Left cardiac atrium (tissue), 4 donors: ENCODE data around the gene CAPN13. TPM values are rescaled to one million over a fixed set of nuclear protein-coding genes. Genes with fewer than 3 reads are reported as not detected.

Experiments
- ATAC-seq, 2 donors: fragments of 200-7000 bp; cut with Tn5 transposase; one replicate each; pipeline ENCODE4 v1.9.1; 2020; ENCODE audit warnings: mild to moderate bottlenecking in 2 of 2, moderate library complexity in 2 of 2
- DNase-seq: peaks from one replicate; pipeline ENCODE4 v3.0.0-alpha.2; 2020
- intact Hi-C, 2 donors: fragments of 100-400 bp; cut with DNase I; formaldehyde crosslinking; loops; one replicate each; pipeline versions ENCODE4 v1.14.1 to v1.15.1; 2022 to 2023
- total RNA-seq, 2 donors: library from RNA; stranded (reverse); fragmentation: NEBNext Ultra II Directional; extraction: Animal tissue kit (Norgen Biotek cat#: 25700); gene quantifications; one replicate each; pipeline ENCODE4 v1.2.1, GENCODE V29; 2021
- donor health status: DM: no; HTN: yes; CAD: no.
- donor health status: DM: no; HTN: yes; CAD: no; lungs with severe emphysema.
- donor health status: DM: yes; HTN: yes; CAD: no.
- donor health status: Dilated cardiomyopathy.

CAPN13 gene
- total RNA-seq, 2 donors from 2014 or later, result not detected

DNA sequence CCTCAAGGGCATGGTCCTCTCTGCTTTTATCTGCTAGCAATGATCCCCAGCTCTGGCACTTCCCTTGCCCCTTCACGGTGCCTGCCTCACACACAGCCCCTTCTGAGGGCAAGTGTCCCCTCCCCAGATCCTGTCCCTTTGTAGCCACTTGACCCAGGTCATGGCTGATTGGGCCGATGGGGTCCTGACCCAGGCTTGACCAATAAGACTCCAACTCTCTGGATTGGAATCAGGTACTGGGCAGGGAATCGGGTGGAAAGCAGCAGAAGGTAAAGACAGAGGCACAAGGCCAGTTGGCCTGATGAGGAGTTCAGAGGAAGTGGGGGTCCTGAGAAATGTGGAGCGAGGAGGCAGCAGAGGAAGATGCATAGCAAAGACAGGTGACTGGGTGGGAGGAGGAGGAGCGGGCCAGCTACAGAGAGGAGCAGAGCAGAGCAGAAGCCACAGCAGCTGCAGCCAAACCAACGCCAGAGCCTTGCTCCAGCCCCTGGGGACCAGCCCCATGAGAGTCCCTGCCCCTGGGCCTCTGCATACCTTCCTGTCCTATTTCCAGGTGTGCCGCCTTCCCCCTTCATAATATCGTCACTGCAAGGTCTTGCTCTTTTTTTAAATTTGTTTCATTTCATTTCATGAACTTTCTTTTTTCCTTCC, 39.1 kb downstream of the CAPN13 start:
- intact Hi-C loops, result no loop called here
- DNase-seq (no peak), ATAC-seq (no peak)

DNA sequence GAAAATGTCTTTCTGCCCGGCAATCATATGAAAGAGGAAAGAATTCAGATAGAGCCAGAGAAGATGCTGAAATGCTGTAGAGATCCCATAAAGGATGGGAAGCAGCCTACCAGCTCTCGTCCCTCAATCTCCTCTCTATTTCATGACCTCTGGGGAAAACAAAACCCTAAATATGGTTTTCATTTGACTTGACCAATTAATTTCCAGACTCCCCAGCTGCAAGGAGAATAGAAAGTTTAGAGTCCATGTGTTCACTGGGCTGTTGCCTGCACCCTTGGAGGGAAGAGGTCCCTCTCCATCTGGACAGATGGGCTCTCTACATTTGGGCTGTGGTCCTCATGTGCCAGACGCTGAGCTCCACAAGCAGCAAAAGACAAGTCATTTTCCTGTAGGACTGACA, 40.6 kb downstream of the CAPN13 start:
- no peak for DNase-seq
- ATAC-seq, result no peak
- intact Hi-C loops, result no loop called here

- intact Hi-C loops, result no loop called here
Observed at GRCh38 chr2:30765876-30766470, 41.3 kb downstream of the CAPN13 start.

DNA sequence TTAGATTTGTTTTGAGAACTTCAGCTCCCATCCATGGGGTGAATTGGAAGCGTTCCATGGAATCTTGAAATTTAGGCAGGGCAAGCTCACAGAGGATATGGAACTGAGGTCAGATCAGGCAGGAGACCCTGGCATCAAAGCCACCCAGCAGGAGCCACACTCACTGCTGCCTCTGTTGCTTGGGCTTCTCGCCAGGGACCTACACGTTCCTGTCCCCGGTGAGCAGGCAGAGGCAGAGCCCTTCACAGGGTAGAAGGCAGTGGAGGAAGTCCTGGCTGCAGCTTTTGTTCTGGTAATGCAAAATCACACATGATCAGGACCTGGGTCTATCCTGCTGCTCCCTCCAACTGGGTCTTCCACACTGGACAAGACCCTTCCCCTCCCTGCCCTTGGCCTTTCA, 42.1 kb downstream of the CAPN13 start:
- DNase-seq (no peak), ATAC-seq (no peak)
- intact Hi-C loops, result no loop called here

More at GRCh38 chr2:30765876-30766470, 41.3 kb downstream of the CAPN13 start:
- DNase-seq (no peak), ATAC-seq (no peak)

- DNase-seq (no peak), ATAC-seq (no peak)
- intact Hi-C loops, result no loop called here
Observed at GRCh38 chr2:30764021-30764800, 43.0 kb downstream of the CAPN13 start.

GRCh38 chr2:30763151-30763660, 44.0 kb downstream of the CAPN13 start:
- DNase-seq (no peak), ATAC-seq (no peak)
- intact Hi-C loops, result no loop called here

GRCh38 chr2:30761226-30761625, 46.0 kb downstream of the CAPN13 start:
- DNase-seq (no peak), ATAC-seq (no peak)
- intact Hi-C loops, result no loop called here

DNA sequence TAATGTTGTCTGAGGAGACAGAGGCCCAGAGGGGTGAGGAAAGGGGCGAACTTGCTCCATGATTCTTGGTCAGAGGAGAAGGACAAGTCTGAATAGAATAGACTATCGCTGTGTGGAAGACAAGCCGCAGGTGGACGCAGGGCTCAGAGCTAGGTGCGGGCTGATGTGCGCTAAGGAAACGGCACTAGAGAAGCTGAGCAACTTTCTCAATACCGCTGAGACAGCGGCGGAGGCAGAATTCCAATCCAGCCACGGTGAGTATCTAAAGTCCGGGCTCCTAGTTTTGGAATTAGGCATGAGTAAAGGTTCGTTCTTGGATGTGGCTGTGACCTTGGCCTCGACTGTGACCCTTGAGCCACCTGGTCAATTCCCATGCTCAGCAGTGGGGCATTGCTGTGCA, 47.8 kb downstream of the CAPN13 start:
- DNase-seq, result no peak
- ATAC-seq, result no peak
- intact Hi-C loops, result no loop called here

- DNase-seq, result no peak
- intact Hi-C loops, result no loop called here
- ATAC-seq, result no peak
Observed at GRCh38 chr2:30758191-30758651, 49.0 kb downstream of the CAPN13 start.

DNA sequence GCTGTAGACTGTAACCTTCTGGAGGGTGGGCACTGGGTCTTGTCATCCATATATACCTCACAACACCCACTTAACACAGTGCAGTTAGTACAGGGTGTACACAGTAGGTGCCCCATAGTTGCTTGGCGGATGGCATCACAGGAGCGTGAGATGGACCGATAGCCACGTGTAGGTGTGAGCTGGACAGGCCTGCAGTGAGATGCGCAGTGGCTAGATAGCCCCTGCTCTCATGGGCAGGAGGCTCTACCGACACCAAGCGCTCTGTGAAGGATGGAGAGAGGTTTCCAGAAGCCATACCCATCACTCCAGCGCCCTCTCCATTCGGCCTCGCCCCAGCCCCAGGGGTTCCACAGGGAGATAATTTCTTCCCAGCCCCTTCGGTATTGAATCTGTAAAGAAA, 49.5 kb downstream of the CAPN13 start:
- ATAC-seq (no peak), DNase-seq (no peak)
- intact Hi-C loops, result no loop called here

- ATAC-seq (no peak), DNase-seq (no peak)
- intact Hi-C loops, result no loop called here
Observed at GRCh38 chr2:30756971-30757370, 50.3 kb downstream of the CAPN13 start.

DNA sequence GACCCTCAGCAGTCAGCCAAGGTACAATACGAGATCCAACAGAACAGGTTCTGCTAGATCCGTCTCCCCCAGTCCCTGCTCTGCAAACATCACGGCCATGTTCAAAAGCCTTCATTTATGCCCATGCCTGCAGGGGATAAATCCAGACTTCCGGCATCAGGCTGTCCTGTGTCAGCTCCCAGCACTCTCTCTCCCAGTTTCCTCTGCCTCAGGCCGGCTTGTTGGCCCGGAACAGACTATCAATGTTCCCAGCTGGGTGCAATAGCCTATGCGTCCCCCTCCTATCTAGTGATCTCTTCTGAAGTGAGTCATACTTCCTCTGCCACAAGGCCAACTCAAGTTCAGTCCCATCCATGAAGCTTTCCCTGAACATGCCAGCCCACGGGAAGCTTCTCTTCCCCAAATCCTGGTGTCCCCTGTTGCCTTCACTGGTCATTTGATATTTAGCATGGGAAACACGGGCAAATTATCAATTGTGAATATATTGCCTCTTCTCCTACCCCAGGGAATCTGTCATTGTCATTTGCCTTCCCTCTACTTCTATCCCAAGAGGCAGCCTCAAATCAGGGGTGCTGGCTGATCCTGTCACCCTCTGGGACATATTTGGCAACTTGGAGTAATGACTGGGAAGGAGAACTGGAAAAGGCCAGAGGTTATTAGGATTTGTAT, 51.1 kb downstream of the CAPN13 start:
- intact Hi-C loops, result no loop called here
- DNase-seq, result no peak
- no peak for ATAC-seq

DNA sequence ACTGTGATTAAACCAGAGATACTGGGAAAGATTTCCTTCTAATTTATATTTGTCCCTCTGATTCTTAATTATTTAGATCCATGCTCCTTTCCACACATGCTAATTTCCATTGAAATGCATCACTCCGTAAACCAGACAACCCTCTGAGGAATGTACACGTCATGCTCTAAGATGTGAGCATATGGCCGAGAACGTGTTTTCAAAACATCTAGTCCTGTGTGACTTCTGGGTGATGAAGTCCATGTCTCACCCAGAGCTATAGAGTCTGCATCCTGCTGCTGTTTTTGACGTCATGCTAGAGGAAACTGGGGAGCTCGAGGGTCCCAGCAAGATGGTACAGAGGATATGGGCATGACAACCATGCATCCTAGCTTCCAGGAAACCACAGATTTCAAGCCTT, 53.6 kb downstream of the CAPN13 start:
- intact Hi-C loops, result no loop called here
- DNase-seq (no peak), ATAC-seq (no peak)

DNA sequence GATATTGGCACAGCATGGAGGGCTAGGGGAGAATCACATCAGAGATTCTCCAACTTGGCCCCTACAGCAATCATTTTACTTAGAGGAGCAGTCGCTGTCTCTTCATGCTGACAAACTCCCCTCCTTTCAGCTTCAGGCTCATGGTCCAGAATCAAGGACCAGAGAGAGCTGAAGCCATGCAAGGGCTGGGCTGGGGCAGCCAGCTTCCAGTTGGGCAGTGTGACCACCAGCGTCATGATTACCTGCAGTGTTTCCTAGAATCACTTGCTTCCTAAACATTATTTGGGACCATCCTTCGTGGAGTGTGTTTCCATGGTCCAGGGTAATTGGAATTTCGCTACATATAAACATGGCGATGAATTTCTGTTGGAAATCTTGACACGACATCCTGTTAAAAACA, 54.4 kb downstream of the CAPN13 start:
- DNase-seq, result no peak

GRCh38 chr2:30747206-30747605, 60.0 kb downstream of the CAPN13 start:
- intact Hi-C loops, result no loop called here
- ATAC-seq (no peak), DNase-seq (no peak)

More for the DNA sequence above, 54.4 kb downstream of the CAPN13 start:
- intact Hi-C loops, result no loop called here
- ATAC-seq, result no peak

DNA sequence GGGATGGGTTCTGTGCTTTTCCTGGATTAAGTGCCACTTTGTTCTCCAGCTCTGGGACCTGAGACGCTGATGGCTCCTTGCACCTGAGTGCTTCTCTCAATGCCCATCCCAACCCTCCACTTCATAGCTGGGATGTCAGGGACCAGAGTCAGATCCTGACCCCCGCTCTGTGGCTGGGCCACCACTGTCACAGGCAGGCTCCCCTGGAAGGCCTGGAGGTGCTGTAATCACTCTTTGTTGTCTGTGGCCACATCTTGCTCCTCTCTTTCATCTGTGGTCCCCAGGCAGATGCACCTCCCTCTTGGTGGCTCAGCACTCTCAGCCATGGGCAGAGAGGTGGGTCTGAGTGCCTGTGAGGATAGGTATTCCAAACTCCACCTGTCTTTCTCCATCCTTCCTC, 62.4 kb downstream of the CAPN13 start:
- intact Hi-C loops, result no loop called here
- DNase-seq (no peak), ATAC-seq (no peak)

DNA sequence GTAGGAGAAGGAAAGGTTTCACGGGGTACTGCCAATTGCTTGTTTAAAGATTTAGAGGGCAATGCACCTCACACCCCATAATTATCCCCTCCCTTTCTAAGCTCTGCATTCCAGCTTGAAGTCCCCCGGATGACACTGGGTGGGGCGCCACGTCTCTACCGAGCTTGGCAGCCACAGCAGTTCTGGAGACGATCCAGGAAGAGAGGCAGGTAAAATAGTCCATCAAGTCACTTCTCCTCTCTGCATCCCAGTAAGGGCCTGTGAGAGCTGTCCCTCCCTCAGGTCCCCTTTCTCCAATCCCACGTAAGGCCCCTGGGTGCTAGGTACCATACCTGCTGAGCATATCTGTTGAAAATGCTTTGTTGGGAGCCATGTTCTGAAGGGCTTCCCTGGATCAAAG, 65.7 kb downstream of the CAPN13 start:
- no peak for ATAC-seq
- intact Hi-C loops, result no loop called here

DNA sequence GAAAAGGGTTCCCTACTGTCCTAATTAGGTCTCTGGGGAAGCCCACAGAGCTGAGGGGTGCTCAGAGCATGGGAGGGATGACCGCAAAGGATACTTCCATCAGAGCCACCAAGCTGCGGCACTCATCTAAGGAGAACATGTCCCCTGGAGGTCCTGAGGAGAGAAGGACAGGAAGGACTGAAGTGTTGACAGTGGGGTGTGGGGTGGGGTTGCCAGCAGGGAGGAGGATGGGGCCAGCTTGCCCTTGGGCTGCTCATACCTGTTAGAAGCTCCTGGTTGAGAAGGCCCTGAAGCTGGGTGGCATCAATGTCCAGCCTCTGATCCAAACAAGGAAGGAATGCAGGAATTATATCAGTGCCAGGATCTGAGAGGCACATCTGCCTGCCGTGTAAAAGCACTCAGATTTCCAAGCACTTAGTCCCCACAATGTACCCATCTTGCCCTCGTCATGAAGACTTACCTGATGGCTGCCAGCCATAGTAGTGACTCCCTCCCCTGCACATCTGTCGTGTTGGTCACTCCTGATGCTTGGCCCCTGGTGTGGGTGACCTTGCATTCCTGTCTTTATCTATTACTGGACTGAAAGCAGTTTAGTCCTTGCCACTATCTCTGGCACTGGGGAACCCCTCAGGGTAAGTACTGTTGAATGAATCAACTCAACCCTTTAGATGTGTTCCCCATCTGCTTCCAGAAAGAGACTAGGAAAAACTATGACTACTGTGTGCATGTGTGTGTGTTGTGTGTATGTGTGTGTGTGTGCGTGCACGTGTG, 68.9 kb downstream of the CAPN13 start:
- DNase-seq, result no peak
- ATAC-seq, result no peak
- intact Hi-C loops, result loop anchor here in 1 of 2 donors (10.0 kb wide), 1 partner anchor 426 kb away; no protein-coding TSS in a partner anchor

More for the DNA sequence above, 65.7 kb downstream of the CAPN13 start:
- no peak for DNase-seq

- ATAC-seq, result no peak
- DNase-seq, result no peak
- intact Hi-C loops, result loop anchor here in 1 of 2 donors (10.0 kb wide), 1 partner anchor 428 kb away; no protein-coding TSS in a partner anchor
Observed at GRCh38 chr2:30737326-30737610, 70.0 kb downstream of the CAPN13 start.
